ENCODE results near the gene PEX7. TPM values are rescaled to one million over a fixed set of nuclear protein-coding genes. Genes with fewer than 3 reads are reported as not detected.
"Not testable (repeated sequence)": the region's sequence is repeated elsewhere in the genome, so short reads cannot be mapped to it uniquely, and the experiment has no call there.

PEX7 gene
- total RNA-seq, 4 donors from 2014 or later: 4.7 to 9.7 (median 6.9) TPM

DNA sequence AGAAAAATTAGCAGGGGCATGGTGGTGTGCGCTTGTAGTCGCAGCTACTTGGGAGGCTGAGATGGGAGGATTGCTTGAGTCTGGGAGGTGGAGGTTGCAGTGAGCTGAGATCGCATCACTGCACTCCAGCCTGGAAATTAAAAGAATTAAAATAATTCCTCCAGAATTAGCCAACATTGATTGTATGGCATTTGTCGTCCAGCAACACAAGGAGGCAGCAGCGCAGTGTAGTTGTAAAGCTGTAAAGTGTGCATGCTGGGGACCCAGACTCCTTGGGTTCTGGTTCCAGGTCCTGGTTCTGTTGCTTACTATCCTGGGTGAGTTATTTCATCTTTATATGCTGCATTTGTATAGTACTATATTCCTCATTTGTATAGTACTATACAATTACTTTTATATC is 41.4 kb downstream of the PEX7 start:
- TF ChIP-seq, protein P1, sequence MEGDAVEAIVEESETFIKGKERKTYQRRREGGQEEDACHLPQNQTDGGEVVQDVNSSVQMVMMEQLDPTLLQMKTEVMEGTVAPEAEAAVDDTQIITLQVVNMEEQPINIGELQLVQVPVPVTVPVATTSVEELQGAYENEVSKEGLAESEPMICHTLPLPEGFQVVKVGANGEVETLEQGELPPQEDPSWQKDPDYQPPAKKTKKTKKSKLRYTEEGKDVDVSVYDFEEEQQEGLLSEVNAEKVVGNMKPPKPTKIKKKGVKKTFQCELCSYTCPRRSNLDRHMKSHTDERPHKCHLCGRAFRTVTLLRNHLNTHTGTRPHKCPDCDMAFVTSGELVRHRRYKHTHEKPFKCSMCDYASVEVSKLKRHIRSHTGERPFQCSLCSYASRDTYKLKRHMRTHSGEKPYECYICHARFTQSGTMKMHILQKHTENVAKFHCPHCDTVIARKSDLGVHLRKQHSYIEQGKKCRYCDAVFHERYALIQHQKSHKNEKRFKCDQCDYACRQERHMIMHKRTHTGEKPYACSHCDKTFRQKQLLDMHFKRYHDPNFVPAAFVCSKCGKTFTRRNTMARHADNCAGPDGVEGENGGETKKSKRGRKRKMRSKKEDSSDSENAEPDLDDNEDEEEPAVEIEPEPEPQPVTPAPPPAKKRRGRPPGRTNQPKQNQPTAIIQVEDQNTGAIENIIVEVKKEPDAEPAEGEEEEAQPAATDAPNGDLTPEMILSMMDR (IDR thresholded peaks at IDR 0.05): no peak
- DNase-seq (ENCODE audit: low spot score): no peak
- no peak for ATAC-seq (ENCODE audit: low FRiP score)

DNA sequence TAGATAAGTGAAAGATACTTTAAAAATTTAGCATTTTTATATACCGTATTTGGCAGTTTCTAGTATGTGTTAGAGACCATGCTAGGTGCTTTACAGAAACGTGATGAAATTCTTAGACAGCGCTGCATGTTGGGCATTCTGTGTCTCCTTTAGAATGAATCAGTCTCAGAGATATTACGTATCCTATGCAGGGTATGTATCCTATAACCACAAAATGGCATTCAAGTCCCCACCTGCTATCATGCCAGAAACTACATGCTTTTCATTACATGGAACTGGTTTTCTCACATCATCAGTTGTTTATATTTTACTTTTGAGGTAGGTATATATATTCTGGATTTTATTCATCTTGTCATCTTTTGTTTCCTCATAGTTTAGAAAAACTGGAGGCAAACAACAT is 42.3 kb downstream of the PEX7 start:
- no peak for DNase-seq (ENCODE audit: low spot score)
- TF ChIP-seq, protein P1 (IDR thresholded peaks at IDR 0.05): no peak
- no peak for ATAC-seq (ENCODE audit: low FRiP score)

DNA sequence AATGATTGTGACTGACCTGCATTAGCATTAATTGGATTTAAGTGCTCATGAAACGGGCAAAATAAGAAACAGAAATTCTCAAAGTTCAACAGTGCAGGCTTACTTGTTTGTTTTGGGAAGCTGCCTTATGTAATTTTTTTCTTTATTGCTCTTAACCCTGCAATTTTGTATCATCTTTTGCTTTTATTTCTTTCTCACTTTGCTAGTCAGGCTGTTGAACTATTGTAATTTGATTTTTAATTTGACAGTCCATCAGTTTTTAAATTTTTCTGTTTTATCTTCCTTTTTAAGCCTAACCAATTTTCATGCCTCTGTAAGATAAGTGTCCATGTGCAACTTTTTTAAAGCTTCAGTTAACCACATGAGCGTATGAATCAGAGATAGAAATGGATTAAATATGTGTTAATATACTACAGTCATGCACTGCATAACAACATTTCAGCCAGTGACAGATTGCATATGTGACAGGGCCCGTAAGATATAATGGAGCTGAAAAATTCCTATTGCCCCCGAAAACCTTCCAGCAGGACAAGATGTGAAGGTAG is 44.6 kb downstream of the PEX7 start:
- ATAC-seq (ENCODE audit: low FRiP score) (no peak), DNase-seq (ENCODE audit: low spot score) (no peak)
- TF ChIP-seq, protein P1 (IDR thresholded peaks at IDR 0.05): no peak

DNA sequence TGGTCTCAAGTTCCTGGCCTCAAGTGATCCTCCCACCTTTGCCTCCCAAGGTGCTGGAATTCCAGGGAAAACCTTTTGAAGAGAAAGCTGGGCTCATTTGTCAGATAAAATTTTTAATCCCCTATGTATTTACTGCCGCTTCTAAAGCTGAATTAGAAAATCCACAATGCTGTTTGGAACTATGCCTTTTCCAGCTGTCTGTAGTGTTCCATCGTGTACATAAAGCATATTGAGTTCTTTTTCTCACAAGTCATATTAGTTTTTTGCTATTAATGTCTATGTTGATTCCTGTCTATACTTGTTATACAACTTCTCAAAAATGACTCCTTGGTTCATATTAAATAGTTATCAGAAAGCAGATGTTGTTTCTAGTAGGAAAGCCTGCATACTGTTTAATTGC is 47.1 kb downstream of the PEX7 start:
- ATAC-seq (ENCODE audit: low FRiP score): no peak
- no peak for DNase-seq (ENCODE audit: low spot score)
- TF ChIP-seq, protein P1 (IDR thresholded peaks at IDR 0.05): no peak

DNA sequence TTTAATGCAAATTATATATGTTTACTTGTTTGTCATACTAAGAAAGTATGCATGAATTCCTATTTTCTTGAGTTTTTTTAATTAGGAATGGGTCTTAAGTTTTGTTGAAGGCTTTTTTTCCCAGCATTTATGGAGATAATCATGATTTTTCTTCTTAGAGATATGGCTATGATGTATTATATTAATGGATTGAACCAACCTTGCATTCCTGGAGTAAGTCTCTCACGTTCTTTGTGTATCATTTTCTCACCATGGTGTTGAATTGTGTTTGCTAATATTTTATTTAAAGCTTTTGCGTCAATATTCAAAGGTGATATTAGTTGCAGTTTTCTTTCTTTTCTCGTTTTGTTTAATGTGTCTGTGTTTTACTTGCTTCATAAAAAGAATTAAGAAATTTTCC is 51.4 kb downstream of the PEX7 start:
- ATAC-seq (ENCODE audit: low FRiP score) (no peak), DNase-seq (ENCODE audit: low spot score) (no peak)
- TF ChIP-seq, protein P1 (IDR thresholded peaks at IDR 0.05): no peak

DNA sequence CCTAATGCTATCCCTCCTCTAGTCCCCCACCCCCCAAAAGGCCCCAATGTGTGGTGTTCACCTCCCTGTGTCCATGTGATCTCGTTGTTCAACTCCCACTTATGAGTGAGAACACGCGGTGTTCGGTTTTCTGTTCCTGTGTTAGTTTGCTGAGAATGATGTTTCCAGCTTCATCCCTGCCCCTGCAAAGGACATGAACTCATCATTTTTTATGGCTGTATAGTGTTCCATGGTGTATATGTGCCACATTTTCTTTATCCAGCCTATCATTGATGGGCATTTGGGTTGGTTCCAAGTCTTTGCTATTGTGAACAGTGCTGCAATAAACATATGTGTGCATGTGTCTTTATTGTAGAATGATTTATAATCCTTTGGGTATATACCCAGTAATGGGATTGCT is 54.1 kb downstream of the PEX7 start:
- not testable (repeated sequence) for DNase-seq (ENCODE audit: low spot score)

DNA sequence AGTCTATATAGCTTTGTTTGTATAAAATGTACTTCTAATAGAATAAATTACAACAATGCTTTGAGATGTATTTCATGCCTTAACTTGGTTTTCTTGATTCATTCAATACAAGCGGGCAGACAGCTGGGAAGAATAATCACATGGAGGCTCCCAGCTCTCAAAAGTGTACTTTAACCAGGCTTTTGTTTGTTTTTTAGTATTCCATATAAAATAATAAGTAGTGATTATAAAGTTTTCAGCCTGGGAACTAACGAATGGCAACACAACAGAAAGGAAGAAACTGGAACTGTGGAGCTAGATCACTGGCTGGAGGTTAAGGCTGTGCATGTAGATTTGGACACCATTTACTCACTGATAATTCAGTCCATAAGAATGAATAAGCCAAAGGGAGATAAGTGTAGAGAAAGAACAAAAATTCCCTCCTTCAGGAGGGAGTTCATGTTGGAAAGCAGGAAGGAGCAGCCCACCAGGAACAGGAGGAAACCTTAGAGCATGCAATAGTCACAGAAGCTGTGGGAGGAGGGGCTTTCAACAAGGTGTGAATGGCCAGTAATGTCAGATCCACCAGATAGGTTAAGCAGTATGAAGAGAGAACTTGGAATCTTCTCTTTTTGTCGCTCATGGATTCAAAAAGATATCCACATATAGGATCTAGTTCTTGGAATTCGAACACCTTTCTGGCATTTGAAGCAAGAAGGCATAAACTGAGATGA is 58.5 kb downstream of the PEX7 start:
- DNase-seq (ENCODE audit: low spot score): no peak
- ATAC-seq (ENCODE audit: low FRiP score): no peak
- TF ChIP-seq, protein P1 (IDR thresholded peaks at IDR 0.05): no peak

More for the DNA sequence above, 54.1 kb downstream of the PEX7 start:
- ATAC-seq (ENCODE audit: low FRiP score): not testable (repeated sequence)
